ENCODE results near the gene HDLBP. TPM values are rescaled to one million over a fixed set of nuclear protein-coding genes. Genes with fewer than 3 reads are reported as not detected.
A peak's percentile ranks its signal among the peaks of the same experiment; 100 is the strongest.

HDLBP gene
- total RNA-seq, 4 donors from 2014 or later = 383 to 486 (median 444) TPM

- intact Hi-C loops (cut with DNase I; ENCODE audit: low total_unique reads) (no loop called here), in situ Hi-C loops (cut with MboI; ENCODE audit: low sequenced_read_pairs in 4 of 4) (no loop called here)
- Histone ChIP-seq H3K27ac (peak overlapping the region; percentile 75 to 84 (median 78)), H3K27me3 (no peaks in the 10 kb centered on the region), H3K36me3 (peaks cover 3 to 56% of the 10 kb centered on the region in 2 donors), H3K4me3 (no peak overlapping the region), H3K9me3 (no peaks in the 10 kb centered on the region), H3K4me1 (peaks cover 22 to 28% of the 10 kb centered on the region in 2 donors)
- DNase-seq (no peak), ATAC-seq (peak; percentile 21 to 38)
- TF ChIP-seq, protein P1, sequence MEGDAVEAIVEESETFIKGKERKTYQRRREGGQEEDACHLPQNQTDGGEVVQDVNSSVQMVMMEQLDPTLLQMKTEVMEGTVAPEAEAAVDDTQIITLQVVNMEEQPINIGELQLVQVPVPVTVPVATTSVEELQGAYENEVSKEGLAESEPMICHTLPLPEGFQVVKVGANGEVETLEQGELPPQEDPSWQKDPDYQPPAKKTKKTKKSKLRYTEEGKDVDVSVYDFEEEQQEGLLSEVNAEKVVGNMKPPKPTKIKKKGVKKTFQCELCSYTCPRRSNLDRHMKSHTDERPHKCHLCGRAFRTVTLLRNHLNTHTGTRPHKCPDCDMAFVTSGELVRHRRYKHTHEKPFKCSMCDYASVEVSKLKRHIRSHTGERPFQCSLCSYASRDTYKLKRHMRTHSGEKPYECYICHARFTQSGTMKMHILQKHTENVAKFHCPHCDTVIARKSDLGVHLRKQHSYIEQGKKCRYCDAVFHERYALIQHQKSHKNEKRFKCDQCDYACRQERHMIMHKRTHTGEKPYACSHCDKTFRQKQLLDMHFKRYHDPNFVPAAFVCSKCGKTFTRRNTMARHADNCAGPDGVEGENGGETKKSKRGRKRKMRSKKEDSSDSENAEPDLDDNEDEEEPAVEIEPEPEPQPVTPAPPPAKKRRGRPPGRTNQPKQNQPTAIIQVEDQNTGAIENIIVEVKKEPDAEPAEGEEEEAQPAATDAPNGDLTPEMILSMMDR (IDR thresholded peaks at IDR 0.05 in 4 of 5, conservative IDR thresholded peaks at IDR 0.05 in 1 of 5) = no peak
- TF ChIP-seq POLR2A (IDR thresholded peaks at IDR 0.05) = no peak
These were observed 25.2 kb upstream of the HDLBP start for GRCh38 chr2:241340631-241341163.

GRCh38 chr2:241339839-241340630 is 24.6 kb upstream of the HDLBP start:
- Histone ChIP-seq H3K36me3 (peaks cover 3 to 55% of the 10 kb centered on the region in 2 donors), H3K9me3 (no peaks in the 10 kb centered on the region), H3K4me1 (peaks cover 22 to 28% of the 10 kb centered on the region in 2 donors), H3K27ac (peak overlapping the region; percentile 75 to 84 (median 78)), H3K27me3 (no peaks in the 10 kb centered on the region), H3K4me3 (no peak overlapping the region)
- peak; percentile 93 to 94 for ATAC-seq
- no peak for TF ChIP-seq POLR2A (IDR thresholded peaks at IDR 0.05)
- TF ChIP-seq, protein P1 (IDR thresholded peaks at IDR 0.05 in 4 of 5, conservative IDR thresholded peaks at IDR 0.05 in 1 of 5) = no peak
- in situ Hi-C loops (cut with MboI; ENCODE audit: low sequenced_read_pairs in 4 of 4) (no loop called here), intact Hi-C loops (cut with DNase I; ENCODE audit: low total_unique reads) (no loop called here)
- no peak for DNase-seq

DNA sequence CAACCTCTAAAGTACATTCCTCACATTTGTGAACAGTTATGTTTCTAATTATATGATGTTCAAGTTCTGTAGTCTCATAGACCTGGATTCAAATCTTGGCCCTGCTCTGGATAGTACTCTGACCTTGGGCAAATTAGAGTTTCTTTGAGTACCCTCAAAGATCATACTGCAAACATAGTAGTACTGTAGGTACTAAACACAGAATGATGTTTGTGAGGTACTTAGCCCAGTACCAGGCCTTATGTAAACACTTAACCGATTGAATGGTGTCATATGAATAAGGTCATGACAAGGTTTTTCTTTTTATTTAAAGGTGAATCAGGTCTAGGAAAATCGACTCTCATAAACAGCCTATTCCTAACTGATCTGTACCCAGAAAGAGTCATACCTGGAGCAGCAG is 19.3 kb upstream of the HDLBP start:
- H3K36me3 ChIP-seq = peaks cover 0 to 32% of the 10 kb centered on the region in 2 donors
- H3K4me1 ChIP-seq = peaks cover 12 to 14% of the 10 kb centered on the region in 2 donors
- no peak for TF ChIP-seq POLR2A (IDR thresholded peaks at IDR 0.05)
- TF ChIP-seq, protein P1 (IDR thresholded peaks at IDR 0.05 in 4 of 5, conservative IDR thresholded peaks at IDR 0.05 in 1 of 5) = no peak
- DNase-seq (no peak), ATAC-seq (no peak)
- no peak overlapping the region for H3K27ac ChIP-seq
- H3K4me3 ChIP-seq = no peak overlapping the region
- in situ Hi-C loops (cut with MboI; ENCODE audit: low sequenced_read_pairs in 4 of 4) (no loop called here), intact Hi-C loops (cut with DNase I; ENCODE audit: low total_unique reads) (no loop called here)
- H3K27me3 ChIP-seq = no peaks in the 10 kb centered on the region
- H3K9me3 ChIP-seq = no peaks in the 10 kb centered on the region

- peaks cover 0 to 19% of the 10 kb centered on the region in 2 donors for H3K36me3 ChIP-seq
- in situ Hi-C loops (cut with MboI; ENCODE audit: low sequenced_read_pairs in 4 of 4) = no loop called here
These were observed 15.1 kb upstream of the HDLBP start for GRCh38 chr2:241330616-241330981.

More at GRCh38 chr2:241330616-241330981, 15.1 kb upstream of the HDLBP start:
- Histone ChIP-seq H3K4me3 (no peak overlapping the region), H3K27ac (no peak overlapping the region), H3K27me3 (no peaks in the 10 kb centered on the region), H3K4me1 (peaks cover 3 to 8% of the 10 kb centered on the region in 2 donors), H3K9me3 (no peaks in the 10 kb centered on the region)
- TF ChIP-seq, protein P1 (IDR thresholded peaks at IDR 0.05 in 4 of 5, conservative IDR thresholded peaks at IDR 0.05 in 1 of 5) = no peak
- TF ChIP-seq POLR2A (IDR thresholded peaks at IDR 0.05) = no peak
- no peak for ATAC-seq
- intact Hi-C loops (cut with DNase I; ENCODE audit: low total_unique reads) = no loop called here
- no peak for DNase-seq

Measured in gastrocnemius medialis (tissue), 4 donors.